Cortex of kidney (tissue), 1 donor: Measurements from ENCODE around the gene NAB1.
"Not testable (repeated sequence)": the region's sequence is repeated elsewhere in the genome, so short reads cannot be mapped to it uniquely, and the experiment has no call there.

Experiments
- DNase-seq: peaks from one replicate; lab custom pipeline; 2025; lab: John Stamatoyannopoulos, UW

NAB1 gene, protein sequence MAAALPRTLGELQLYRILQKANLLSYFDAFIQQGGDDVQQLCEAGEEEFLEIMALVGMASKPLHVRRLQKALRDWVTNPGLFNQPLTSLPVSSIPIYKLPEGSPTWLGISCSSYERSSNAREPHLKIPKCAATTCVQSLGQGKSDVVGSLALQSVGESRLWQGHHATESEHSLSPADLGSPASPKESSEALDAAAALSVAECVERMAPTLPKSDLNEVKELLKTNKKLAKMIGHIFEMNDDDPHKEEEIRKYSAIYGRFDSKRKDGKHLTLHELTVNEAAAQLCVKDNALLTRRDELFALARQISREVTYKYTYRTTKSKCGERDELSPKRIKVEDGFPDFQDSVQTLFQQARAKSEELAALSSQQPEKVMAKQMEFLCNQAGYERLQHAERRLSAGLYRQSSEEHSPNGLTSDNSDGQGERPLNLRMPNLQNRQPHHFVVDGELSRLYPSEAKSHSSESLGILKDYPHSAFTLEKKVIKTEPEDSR

DNA sequence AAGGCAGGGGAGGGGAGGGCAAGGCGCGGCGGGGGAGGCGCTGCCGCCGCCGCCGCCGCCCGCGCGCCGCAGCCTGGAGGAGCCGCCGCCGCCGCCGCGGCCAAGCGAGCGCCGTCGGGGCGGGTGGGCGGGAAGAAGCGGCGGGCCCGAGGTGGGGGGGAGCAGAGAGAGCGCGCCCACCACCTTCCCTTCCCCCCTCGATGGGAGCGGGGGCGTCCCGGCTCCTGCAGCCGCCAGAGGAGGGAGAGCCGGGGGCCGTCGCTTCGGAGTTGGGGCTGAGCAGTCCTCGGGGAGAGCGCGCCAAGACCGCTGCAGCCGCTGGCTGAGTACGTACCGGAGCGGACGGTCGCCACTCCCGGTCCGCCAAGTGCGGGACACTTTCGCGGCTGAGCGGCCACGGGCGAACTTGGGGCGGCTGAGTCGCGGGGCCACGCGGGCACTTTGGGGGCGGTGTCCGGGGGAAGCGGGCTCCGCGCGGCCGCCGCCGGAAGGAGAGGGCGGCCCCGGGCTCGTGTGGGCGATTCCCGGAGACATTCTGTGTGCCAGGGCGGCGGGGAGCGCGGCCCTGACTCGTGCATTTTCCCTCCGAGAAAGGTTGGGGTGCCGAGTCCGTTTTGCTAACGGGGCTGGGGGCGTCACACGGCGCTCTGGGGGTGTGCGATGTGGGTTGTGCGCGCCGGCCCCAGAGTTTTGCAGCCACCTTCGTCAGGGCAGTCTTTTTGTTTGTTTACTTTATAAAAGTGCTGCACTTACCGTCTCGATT is at the start of gene NAB1:
Gene NAB1 (plus strand): TSS at position 49 of the 763 bp plus-strand sequence. CDS start 10,094 bp downstream, outside the sequence.
- DNase-seq: no peak

DNA sequence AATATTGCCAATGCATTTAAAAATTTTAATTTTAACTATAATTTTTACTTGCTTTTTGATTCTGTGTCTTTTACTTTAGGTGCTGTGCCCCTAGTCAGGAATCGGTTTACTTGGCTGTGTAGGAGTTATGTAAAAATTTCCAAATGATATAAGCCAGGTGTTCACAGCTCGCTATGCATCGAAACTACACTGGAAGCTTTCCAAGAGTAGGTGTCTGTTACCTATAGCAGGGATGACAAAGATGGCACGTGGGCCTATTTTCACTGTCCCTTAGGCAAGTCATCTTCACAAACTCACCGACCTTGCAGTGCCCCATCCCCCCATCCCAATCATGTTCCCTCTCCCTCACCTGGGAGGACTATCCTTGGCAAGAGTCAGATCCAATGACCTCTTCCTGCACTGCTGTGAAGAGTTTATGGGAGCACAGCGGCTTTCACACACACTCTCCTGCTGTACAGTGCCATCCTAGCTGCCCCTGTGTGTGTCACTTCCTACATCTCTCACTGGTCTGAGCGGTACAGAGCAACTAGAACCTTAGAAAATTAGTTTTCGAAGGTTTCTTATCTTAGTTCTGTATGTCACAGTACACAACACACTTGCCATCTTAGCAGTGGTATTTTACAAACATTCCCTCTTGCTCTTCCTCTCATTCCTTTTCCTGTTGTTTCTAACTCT is 49.2 kb upstream of the NAB1 start:
- DNase-seq: no peak

DNA sequence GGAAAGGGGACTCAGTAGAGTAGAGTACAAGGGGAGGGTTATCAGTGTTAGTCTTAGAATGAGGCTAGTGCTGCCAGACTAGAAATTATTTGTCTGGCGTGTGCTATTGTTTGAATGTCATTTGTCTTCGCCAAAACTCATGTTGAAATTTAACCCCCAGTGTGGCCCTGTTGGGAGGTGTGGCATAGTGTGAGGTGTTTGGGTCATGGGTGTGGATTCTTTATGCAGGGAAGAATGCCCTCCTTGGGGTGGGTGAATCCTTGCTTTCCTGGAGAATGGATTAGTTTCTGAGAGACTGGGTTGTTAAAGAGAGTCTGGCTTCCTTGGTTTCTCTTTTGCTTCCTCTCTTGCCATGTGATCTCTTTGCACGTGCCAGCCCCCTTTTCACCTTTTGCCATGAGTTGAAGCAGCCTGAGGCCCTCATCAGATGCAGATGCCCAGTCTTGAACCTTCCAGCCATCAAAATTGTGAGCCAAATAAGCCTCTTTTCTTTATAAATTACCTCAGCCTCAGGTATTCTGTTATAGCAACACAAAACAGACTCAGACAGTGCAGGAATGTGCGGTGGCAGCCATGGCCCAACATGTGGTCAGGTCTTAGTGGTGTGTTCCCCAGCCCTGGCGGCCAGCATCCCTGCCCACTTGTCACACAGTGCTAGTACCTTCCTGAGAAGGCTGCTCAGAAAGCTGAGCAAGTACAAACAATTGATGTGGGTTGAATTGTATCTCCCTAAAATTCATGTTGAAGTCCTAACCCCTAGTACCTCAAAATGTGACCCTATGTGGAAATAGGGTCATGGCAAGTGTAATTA is 48.4 kb upstream of the NAB1 start:
- no peak for DNase-seq

DNA sequence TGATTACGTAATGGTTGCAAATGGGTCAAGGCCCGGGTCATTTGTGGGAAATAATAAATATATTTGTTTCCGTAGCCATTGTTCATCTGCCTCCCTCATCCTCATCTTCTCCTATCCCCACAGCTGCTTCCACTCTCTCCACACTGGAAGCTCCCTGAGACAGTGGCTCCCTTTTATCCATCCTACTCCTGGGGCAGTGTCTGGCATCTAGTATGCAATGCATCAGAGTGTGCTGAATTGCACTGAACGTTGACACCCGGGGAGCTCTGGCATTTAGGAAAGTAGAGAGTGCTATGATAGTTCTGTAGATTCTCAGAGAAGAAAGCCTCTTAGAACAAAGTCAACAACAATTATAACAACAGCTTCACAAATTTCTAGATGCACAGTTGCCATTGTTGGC is 45.5 kb upstream of the NAB1 start:
- no peak for DNase-seq

DNA sequence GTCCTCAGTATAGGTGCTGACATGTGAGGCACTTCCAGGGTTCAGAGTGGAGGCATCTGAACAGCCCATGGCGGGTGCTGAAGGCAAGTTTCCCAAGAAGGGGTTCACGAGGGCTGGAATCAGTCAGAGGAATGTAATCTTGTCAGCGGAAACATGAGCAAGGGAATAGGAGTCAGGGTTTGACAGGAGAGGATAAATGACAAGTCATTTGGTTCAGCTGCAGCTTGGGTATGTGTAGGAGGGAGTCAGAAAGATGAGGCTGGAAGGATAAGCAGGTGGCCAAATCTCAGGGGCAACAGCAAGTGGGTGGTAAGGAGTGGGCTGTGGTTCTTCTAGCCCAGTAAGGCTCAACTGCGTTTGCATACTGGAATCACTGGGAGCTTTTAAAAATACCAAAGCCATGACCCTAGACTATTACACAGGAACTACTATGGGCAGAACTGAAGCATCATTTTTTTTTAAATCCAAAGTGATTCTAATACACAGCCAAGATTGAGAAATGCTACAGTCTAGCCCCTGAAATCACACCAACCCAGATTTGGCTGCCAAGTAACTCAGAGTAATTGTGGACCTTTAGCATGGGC is 41.8 kb upstream of the NAB1 start:
- DNase-seq: no peak

DNA sequence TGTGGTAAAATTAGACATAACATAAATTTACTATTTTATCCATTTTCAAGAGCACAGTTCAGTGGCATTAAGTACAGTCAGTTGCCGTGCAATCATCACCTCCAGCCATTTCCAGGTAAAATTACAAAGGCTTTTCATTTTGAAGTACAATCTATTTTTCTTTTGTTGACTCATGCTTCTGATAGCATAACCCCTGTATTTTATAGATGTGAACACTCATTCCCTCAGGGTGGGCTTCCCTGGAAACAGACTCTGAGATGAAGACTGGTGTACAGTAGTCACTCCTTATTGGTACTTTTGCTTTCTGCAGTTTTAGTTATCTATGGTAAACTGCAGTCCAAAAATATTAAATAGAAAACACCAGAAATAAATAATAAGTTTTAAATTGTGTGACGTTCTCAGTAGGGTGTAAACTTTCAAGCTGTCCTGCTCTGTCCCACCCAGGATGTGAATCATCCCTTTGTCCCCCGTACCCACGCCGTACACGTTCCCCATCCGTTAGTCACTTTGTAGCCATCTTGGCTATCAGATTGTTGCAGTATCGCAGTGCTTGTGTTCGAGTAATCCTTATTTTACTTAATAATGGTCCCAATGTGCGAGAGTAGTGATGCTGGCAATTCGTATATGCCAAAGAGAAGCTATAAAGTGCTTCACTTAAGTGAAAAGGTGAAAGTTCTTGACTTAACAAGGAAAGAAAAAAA is 41.1 kb upstream of the NAB1 start:
- DNase-seq: no peak

DNA sequence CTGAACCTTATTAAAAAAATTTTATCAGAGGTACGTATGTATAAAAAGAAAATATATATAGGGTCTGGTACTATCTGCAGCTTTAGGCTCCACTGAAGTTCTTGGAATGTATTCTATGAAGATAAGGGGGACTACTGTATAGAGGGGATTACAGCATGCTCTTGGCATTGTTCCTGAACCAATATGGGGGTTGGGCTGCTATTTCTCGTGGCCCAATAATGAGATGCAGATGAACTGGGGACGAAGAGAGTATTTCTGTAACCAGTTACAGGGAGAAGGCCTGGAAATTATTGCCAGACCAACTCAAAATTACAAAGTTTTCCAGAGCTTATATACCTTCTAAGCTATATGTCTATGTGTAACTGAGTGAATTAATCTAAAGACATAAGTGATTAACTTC is 40.0 kb upstream of the NAB1 start:
- not testable (repeated sequence) for DNase-seq

DNA sequence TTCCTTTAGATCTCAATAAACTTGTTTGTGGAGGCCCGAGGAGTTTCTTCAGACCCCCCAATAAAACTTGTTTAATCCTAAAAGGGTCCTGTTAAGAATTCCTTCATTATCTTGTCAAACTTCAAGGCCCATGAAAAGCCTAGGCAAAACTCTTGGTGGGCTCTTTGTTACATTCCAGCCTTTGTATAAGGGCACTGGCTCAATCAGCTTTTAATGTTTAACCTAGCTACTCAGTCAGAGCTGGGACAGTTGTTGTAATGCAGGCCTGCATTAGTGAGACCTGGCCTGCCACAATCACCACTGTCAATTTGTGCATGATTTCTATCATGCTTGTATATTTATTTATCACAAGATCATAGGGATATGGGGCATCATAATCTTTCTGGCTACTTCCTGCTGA is 39.5 kb upstream of the NAB1 start:
- DNase-seq: not testable (repeated sequence)

DNA sequence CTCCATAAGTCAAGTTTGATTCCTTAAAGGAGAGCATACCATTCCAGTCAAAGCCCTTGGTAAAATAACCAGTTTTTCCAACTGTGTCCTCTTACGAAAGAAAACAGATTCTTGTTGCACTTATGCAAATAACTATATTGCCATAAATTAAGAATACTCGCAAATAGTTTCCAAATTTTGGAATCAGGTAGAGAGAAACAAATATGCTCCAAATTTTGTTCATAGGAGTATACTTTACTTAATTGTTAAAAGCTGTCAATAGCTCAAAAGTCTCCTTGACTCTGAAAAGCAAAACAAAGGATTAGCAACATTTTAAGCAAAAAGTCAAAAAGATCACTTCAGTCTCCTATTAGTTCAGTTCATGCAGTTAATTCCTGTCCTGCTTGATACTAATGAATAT is 38.4 kb upstream of the NAB1 start:
- DNase-seq: not testable (repeated sequence)

DNA sequence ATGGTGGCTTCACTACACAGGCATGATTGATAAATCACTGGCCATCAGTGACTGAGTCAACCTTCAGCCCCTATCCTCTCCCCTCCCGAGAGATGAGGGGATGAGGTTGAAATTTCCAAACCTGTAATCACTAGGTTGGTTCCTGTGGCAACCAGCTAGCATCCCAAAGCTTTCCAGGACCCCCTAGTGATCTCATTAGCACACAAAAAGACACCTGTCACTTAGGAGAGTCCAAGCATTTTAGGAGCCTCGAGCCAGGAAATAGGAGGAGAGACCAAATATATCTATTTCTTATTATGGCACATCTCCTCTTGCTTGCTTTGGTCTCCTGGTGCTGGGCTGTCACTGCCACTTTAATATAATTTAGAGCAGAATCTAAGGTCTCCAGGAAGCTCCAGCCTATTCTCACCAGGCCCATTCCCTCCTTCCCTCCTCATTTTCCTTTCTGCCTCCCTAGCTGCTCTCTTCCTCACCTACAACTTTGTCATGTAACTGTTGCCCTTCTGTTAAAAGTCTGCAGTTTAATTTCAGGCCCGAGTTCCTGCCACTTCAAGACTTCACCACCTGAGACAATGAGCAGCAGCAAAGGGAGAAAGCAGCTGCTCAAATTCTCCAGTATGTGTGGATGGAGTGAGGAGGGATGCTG is 33.2 kb upstream of the NAB1 start:
- DNase-seq: no peak

DNA sequence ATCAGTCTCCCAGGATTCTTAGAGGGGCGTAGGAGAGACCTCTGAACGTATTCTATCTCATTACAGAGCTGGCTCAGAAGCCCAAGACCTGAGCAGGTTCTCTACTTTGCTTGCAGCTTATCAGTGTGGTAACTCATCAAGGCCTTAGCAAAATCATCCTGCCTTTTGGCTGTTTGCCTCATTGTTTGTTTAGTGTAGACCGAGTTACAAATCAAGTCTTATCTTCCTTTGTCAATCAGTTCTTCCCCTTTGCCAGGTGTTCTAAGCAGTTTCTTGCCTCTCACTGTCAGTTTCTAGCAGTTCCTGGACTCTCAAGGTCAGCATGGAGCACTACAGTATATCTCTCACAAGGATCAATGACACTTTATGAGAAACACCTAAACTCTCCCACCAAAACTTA is 30.9 kb upstream of the NAB1 start:
- no peak for DNase-seq

DNA sequence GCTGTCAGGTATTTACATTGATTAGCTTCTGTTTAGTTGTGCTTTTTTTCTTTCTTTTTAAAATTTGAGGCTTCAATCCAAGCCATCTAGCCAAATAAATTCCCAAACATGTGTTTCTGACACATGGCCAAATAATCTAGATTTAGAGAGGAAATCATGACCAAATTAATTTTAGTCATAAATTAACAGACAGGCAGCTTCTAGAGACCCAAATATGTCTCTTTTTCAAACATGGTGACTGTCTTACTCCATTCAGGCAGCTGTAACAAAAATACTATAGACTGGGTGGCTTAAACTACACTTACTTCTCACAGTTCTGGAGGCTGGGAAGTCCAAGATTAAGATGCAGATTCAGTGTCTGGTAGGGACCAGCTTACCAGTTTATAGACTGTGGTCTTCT is 23.2 kb upstream of the NAB1 start:
- no peak for DNase-seq

DNA sequence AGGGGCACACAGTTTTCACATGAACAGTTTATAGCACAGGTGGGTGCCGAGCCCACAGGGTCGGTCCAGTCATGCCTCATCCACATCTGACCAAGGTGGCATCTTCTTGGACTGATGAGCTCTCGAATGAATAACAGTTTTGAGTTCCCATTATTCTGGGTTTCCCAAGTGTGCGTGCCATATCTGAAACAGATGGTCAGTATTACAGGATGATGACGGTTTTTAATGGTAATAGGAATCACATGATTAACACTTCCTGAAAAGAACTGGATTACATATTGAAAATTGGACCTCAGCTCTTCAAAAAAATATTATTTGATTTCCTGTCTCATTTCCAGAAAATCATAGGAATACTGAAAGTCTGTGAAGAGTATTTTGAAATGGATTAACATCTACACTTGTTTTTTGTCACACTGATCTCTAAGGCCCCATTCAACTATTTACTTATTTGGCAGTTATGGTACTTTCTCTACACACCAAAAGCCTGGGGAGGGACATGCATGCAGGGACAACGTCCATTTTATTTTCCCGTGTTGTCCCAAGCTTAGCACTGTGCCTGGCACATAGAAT is 22.2 kb upstream of the NAB1 start:
- DNase-seq: no peak

DNA sequence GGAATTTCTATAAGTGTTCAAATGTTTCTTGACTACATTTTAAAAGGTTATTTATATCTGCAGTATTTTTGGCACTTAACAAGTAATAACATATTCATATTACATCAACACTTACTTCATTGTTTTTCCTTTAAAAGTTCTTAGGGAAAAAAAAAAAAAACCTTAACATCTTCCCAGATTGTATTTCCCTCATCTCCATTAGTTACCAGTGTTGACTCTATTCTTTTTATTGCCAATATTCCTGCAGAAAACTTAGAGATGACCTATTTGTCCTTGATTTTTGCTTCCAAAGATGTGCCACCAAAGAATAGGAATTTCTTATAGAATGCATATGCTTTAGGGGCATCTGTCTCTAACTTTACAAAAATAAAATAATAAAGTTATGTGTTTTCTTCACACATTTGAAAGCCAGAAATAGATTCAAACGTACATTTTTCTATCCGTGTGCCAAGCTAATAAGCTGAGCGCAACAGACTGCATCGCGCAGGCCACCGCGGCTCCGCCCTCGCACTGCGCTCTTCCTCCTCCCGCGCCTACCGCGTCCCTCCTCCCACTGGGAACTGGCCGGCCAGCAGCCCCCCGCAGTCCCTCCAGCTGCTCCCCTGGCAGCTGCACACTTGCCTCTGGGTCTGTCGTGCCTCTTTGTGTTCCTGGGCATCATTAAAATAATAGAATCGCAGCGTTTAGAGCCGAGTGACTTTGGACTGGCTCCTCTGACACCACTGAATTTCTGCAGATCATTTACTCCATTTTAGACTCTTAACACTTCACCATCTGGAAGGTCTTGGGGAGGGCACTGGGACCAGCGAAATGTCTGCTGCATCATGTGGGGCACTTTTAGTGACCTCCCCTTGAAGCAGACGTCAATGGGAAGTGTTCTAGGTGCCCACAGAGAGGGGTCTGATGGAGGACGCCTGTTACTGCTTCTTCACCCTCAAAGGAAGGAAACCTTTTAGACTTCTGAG is 21.2 kb upstream of the NAB1 start:
- DNase-seq: no peak

DNA sequence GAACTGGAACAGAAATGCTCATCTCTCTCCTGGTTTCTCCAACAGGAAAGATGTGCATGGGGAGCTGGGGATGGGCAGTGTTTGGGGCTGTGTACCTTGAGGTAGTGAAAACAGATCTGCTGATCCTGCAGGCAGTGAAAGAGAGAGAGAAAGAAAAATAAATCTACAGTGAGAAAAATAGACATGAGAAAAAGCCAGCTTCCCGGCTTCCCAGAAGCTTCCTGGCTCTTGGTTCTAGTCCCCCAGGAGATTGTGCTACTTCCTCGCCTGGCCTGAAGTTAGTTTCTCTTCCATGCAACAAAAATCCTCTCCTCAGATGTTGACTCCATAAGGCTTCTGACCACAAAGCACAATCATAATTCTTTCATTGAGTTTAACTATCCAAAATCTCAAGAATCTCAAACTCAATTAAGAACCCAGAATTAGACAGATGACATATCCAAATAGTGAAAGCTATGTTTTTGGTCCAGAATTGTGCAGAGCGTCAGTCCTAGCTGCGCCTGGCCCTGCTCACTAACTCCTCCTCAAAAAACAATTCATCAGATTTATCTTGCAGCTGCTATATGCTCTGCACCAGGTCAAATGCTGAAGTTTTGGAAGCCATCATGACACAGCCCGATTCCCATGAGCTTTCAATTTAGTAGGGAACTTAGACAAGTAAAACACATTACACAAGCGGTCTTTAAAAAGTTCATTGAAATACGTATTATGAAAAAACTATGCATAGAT is 20.1 kb upstream of the NAB1 start:
- no peak for DNase-seq

DNA sequence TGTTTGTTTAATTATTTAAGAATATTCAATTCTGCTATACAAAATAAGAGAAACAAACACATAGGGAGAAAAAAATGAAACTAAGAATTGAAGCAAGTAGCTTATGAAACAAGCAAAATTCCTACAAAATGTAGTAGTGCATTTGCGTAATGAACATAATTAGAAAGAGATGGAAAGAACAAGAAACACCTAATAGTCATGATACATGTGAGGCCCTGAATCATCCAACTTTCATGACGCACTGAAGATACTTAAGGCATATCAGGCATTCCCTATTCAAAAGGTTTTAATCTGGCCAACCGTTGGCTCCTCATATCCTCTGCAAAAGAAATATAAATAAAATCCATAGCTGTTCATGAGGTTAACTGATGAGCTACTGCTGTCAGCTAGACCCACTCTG is 14.5 kb upstream of the NAB1 start:
- no peak for DNase-seq

DNA sequence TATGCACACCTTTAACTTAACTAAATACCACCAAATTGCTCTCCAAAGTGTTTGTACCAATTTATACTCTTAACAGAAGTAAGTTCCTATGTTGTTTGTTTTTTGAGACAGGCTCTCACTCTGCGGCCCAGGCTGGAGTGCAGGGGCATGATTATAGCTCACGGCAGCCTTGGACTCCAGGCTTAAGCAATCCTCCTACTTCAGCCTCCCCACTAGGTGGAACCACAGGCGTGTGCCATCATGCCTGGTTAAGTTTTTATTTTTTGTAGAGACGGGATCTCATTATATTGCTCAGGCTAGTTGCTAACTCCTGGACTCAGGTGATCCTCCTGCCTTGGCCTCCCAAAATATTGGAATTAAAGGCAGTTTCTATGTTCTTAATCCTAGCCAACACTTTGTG is 13.1 kb upstream of the NAB1 start:
- no peak for DNase-seq

DNA sequence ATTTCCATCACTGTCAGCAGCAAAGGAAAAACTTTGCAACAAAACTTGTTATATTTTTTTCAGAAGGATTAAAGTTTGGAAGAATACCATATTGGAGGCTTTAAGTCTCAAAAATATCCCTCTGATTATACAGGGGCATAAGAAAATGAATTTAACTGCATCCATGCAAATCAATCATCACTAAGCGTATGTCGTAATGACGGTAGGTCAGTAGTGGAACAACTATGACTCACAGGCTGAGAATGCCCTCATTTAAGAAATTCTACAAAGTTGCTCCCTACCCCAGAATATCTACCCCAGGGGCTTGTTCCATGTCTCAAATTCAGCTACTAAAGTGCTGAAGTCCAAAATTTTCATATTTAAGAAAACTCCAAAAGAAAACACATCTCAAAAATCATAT is 12.5 kb upstream of the NAB1 start:
- DNase-seq: no peak
